Activated T-helper 17 cell treated with anti-CD3 and anti-CD28 coated beads, Interleukin-2, amount 50 U/mL, for 72 hours (primary cell): ENCODE data around the gene RPS6KA2. TPM values are rescaled to one million over a fixed set of nuclear protein-coding genes. Genes with fewer than 3 reads are reported as not detected.
A peak's percentile ranks its signal among the peaks of the same experiment; 100 is the strongest.

ENCODE experiments used
- ATAC-seq: fragments of 150-1000 bp; cut with Tn5 transposase; replicated peaks from 2 replicates; pipeline ENCODE4 v1.10.0; 2021; ENCODE audit warnings: mild to moderate bottlenecking, moderate library complexity
- H3K27ac Mint-ChIP-seq: one replicate; pipeline ENCODE4 v1.8.0; 2022; ENCODE audit warnings: mixed read lengths
- H3K27me3 Mint-ChIP-seq: one replicate; pipeline ENCODE4 v1.8.0; 2022; ENCODE audit warnings: mixed read lengths
- H3K36me3 Mint-ChIP-seq: one replicate; pipeline ENCODE4 v1.8.0; 2022; ENCODE audit warnings: low read depth, mild to moderate bottlenecking, mixed read lengths
- H3K4me1 Mint-ChIP-seq: one replicate; pipeline ENCODE4 v1.8.0; 2022; ENCODE audit warnings: mixed read lengths
- H3K4me3 Mint-ChIP-seq: one replicate; pipeline ENCODE4 v1.8.0; 2022; ENCODE audit warnings: mild to moderate bottlenecking, mixed read lengths
- H3K9me3 Mint-ChIP-seq: one replicate; pipeline ENCODE4 v1.8.0; 2022; ENCODE audit warnings: mixed read lengths
- total RNA-seq, 2 donors: library from RNA; stranded (reverse); gene quantifications; one replicate each; pipeline ENCODE4 v1.2.3, GENCODE V29; 2022

Gene RPS6KA2
- total RNA-seq, 2 donors from 2014 or later = 1.3 to 1.5 TPM

DNA sequence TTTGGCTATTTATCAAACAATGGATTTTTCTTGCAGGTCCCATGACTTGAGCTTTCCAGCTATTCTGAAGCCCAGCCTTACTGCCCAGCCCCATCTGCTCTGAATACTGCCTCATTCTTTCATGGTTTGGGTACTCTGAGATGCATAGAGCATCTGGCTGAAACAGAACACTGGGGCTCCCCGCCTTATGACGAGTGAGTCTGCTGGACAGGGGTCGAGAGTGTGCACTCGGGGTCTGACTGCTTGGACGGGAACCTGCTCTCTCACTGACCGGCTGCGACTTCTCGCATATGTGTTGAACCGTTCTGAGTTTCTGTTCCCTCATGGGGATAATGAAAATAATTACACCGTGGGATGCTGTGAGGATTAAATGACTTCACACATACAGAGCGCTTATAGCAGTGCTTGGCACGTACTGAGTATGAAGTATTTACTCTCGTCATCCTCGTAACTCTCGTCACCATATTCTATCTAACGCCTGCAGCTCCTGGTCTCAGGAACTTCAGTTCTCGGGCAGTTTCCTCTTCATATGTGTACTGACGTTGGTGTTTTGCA lies 184.8 kb downstream of the RPS6KA2 start:
- Mint-ChIP-seq H3K27me3 (no peaks in the 10 kb centered on the region), H3K9me3 (no peaks in the 10 kb centered on the region), H3K36me3 (no peaks in the 10 kb centered on the region), H3K27ac (no peak overlapping the region), H3K4me1 (no peaks in the 10 kb centered on the region), H3K4me3 (no peak overlapping the region)
- ATAC-seq = no peak

DNA sequence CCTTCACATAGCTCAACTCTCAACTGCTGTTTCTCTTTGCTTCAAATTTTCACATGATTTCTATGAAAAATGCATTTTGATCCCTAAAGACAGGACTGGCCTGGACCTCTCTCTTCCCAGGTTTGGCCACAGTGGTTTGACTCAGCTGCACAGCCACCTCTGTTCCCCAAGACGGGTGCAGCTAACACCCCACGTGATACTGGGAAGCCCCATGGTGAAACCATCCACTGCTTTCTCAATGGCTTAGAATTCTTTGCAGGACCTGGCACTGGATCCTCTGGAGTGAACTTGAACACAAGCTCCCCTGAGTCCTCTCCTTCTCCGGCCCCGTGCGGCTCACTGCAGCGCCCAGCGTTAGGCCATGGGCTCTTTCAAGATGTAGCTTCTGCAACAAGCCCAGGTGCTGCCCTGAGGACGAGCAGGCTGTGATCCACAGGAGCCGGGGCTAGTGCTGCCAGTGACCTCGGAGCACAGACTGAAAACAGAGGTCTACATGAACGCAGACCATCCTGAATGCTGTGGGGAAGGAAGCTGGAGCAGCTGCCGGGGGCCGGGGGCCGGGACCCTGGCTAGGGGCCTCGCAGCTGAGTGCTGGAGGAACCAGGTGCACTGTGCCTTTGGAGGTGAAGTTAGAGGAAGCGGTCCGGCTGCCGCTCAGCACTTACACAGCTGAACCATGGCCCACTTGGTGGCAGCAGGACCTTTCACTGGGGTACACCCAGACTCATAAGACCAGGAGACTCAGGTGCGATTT lies 185.5 kb downstream of the RPS6KA2 start:
- H3K36me3 Mint-ChIP-seq = no peaks in the 10 kb centered on the region
- H3K4me1 Mint-ChIP-seq = no peaks in the 10 kb centered on the region
- H3K27me3 Mint-ChIP-seq = no peaks in the 10 kb centered on the region
- H3K9me3 Mint-ChIP-seq = no peaks in the 10 kb centered on the region
- H3K4me3 Mint-ChIP-seq = no peak overlapping the region
- H3K27ac Mint-ChIP-seq = no peak overlapping the region
- ATAC-seq = no peak

DNA sequence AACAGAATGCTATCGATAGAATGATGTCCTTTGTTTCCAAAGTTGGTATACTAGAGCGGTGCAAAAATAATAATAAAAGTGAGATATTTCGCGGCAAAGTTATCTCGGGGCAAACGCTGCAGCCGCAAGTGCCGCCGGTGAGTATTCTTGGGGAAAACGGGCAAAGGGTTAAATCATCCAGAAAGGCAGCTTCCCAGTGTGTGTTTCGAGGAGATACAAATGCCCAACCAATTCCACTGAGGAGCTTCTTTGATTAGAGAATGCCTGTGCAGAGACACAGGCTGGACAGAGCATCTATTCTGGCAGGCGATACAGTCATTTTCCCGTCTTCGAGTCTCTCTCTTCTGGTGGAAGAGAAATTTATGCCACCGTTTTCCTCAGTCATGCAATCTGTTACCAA lies 186.3 kb downstream of the RPS6KA2 start:
- Mint-ChIP-seq H3K4me1 (peaks cover 5% of the 10 kb centered on the region), H3K4me3 (no peak overlapping the region), H3K27me3 (no peaks in the 10 kb centered on the region), H3K9me3 (no peaks in the 10 kb centered on the region), H3K36me3 (no peaks in the 10 kb centered on the region), H3K27ac (no peak overlapping the region)
- no peak for ATAC-seq

DNA sequence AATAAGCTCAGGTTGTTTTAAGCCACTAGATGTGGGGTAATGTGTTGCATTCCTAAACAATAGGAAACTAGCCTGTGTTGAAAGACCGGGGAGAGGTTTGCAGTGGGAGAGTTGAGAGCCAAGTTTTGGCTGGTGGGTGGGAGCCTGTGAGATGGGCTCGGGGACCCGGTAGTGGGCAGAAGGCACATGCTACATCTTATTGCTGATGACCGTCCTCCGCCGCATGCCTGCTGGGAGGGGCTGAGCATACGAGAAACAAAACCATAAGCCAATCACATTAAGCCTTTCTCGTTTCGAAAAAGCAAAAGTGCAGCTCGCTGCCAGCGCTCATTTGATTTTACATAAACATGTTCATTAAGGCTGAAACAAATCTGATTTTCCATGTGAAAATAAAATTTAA lies 186.9 kb downstream of the RPS6KA2 start:
- Mint-ChIP-seq H3K9me3 (no peaks in the 10 kb centered on the region), H3K36me3 (no peaks in the 10 kb centered on the region), H3K4me1 (peaks cover 5% of the 10 kb centered on the region), H3K27me3 (no peaks in the 10 kb centered on the region), H3K4me3 (no peak overlapping the region), H3K27ac (no peak overlapping the region)
- ATAC-seq = no peak

DNA sequence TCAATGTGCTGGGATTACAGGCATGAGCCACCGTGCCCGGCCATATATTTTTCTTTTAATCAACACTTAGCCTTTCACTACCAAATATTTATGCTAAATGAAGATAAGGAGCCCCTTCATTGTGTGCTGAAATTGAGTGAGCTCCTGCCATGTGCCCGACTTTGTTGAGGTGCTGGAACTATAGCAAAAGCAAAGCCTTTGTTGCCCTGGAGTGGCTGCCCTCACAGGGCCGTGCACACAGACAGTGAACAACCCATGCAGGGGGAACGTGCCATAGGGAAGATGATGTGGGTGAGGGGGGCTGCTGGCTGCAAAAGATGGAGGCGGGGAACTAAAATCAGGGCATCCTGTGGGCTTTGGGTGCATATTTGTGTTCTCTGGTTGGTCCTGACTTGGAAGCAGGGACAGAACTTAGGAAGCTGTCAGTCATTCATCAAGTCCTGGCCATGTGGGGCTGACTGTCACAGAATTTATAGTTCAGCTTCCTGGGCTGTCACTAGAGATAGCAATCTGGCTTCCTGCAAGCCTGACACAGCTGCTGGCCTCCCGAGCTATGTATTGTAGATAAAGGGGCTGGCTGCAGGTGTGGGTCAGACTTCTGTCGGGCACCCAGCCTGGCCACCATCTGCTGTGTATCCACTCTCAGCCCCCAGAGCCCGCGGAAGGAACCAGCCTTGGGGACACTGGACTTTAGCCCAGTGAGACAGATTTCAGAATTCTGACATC lies 187.5 kb downstream of the RPS6KA2 start:
- no peaks in the 10 kb centered on the region for H3K9me3 Mint-ChIP-seq
- H3K27ac Mint-ChIP-seq = no peak overlapping the region
- H3K4me1 Mint-ChIP-seq = peaks cover 5% of the 10 kb centered on the region
- H3K4me3 Mint-ChIP-seq = no peak overlapping the region
- H3K27me3 Mint-ChIP-seq = no peaks in the 10 kb centered on the region
- no peaks in the 10 kb centered on the region for H3K36me3 Mint-ChIP-seq
- no peak for ATAC-seq

DNA sequence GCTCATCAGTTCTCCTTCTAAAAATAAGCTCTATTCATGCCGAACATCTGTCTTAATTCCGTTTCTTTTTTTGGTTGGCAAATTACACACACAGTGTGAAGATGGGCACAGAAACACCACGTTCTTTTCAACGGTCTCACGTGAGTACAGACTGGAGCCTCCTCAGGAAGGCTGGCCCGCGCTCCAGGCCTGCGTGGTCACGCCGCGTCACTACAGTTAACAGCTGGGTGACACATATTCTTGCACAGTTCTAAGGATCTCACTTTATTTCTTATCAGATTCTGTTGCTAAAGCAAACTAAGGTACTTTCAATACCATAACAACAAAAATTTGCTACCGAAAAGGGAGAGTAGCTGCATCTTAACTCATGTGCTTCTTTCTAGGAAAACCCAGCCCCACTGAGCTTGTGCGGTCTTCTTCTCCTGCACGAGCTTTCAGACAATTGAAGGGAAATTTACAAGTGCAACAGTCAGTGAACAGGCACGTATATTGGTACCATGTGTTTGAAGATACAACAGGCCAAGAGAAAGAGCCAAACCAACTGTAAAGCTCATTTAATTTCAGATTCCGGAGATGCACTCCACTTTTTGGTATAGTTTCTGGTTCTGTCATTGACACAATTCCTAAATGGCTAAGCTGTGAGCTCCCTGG lies 188.7 kb downstream of the RPS6KA2 start:
- Mint-ChIP-seq H3K36me3 (no peaks in the 10 kb centered on the region), H3K27ac (no peak overlapping the region), H3K9me3 (no peaks in the 10 kb centered on the region), H3K4me3 (no peak overlapping the region), H3K4me1 (peaks cover 5% of the 10 kb centered on the region), H3K27me3 (no peaks in the 10 kb centered on the region)
- ATAC-seq = no peak

DNA sequence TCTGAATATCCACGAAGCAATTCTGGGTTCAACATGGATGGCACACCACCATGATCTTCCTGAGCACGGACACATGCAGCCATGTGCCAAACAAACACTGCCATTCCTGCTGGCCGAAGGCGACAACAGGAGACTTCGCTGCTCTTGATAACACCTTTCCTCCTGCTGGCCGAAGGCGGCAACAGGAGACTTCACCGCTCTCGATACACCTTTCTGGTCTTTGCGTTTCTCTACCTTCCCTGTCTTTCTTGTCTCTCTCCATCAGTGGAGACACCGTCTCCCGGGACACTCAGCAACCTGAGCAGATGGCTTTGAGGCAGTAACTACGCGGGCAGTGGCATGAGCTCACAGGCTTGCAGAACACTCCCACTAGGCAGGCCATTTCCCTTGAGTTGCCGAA lies 189.4 kb downstream of the RPS6KA2 start:
- H3K9me3 Mint-ChIP-seq = no peaks in the 10 kb centered on the region

DNA sequence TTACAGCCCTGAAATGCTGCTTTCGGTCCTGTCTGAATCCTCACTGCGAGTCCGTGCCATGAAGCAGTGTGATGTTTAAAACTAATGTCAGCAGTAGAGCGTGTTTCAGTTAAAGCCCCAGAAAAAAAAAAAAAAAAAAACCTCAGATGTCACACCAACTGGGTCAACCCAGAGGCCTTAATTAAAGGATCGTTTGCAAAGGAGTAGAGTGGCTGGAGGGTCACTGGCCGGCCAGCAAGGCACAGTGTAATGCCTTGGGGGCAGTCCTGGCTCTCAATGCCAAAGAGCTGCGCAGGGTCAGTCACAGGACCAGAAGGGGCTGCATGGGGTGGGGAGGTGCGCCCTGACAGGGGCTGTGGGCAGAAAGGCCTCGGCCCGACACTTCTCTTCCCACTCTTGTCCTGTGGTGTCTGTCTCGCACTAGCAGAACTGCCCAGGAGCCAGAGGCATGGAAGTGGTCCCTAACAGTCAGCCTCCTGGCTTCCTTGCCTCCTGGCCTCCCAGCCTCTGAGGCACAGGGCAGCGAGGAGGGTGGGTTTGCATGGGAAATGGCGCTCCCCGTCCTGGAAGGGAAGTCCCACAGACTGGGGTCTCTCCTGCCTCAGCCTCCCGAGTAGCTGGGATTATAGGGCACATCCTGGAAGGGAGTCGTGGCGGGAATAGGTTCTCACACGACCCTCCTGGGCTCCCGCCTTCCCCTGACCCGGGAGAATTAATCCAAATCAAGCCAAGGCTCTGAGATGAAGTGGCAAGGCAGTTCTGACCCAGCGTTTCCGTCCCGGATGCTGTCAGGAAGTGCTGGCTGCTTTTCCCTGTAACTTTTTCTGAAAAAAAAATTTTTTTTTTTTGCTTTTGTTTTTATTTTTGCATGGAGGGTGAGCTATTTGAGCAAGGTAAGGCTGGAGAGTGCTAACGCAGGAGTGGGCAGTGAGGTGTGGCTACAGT lies 190.6 kb downstream of the RPS6KA2 start:
- Mint-ChIP-seq H3K36me3 (no peaks in the 10 kb centered on the region), H3K9me3 (no peaks in the 10 kb centered on the region), H3K4me3 (no peak overlapping the region), H3K27ac (no peak overlapping the region), H3K27me3 (no peaks in the 10 kb centered on the region), H3K4me1 (peaks cover 5% of the 10 kb centered on the region)
- ATAC-seq = no peak

More for the DNA sequence above, 189.4 kb downstream of the RPS6KA2 start:
- Mint-ChIP-seq H3K4me1 (peaks cover 5% of the 10 kb centered on the region), H3K4me3 (no peak overlapping the region), H3K27ac (no peak overlapping the region), H3K36me3 (no peaks in the 10 kb centered on the region), H3K27me3 (no peaks in the 10 kb centered on the region)
- no peak for ATAC-seq

DNA sequence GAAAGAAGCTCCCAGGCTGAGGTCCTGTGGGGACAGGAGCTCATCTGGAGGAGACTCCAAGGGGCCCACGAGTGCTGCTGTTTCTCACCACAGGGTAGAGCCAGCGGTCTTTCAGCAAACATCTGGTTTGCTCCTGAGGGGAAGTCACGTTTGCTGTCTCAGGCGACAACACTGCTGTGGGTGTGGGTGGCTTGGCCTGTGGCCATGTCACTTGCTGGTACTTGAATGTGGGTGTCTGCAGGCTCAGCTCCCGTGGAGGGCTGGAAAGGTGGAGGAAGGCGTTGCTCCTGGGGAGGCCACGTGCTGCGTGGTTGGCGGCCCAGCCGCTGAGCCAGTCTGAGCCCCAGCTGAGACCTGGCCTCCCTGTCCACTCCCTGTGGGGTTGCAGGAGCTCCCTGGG lies 191.5 kb downstream of the RPS6KA2 start:
- peak; percentile 34 for ATAC-seq
- Mint-ChIP-seq H3K27ac (no peak overlapping the region), H3K36me3 (no peaks in the 10 kb centered on the region), H3K4me1 (peaks cover 5% of the 10 kb centered on the region), H3K4me3 (no peak overlapping the region), H3K9me3 (no peaks in the 10 kb centered on the region), H3K27me3 (no peaks in the 10 kb centered on the region)

DNA sequence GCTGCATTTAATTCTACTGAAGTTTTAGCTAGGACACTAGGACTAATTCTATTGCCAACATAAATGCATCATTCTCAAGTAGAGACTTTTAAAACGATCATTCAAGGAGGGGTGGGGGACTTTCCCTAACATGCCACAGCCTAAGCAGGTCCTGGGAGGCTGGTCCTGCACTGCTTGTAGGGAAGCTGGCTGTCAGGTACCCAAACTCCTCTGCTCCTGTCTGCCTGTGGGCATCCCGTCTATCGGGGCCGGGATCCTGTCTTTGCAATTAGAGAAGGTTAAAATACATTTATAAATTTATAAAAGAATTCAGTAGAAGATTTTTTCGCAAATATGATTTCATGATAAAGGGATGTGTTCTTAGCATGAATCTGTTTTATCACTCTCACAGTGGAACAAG lies 192.7 kb downstream of the RPS6KA2 start:
- no peak overlapping the region for H3K4me3 Mint-ChIP-seq
- no peaks in the 10 kb centered on the region for H3K9me3 Mint-ChIP-seq
- H3K27ac Mint-ChIP-seq = no peak overlapping the region
- no peak for ATAC-seq
- no peaks in the 10 kb centered on the region for H3K27me3 Mint-ChIP-seq
- H3K4me1 Mint-ChIP-seq = peaks cover 5% of the 10 kb centered on the region
- no peaks in the 10 kb centered on the region for H3K36me3 Mint-ChIP-seq

DNA sequence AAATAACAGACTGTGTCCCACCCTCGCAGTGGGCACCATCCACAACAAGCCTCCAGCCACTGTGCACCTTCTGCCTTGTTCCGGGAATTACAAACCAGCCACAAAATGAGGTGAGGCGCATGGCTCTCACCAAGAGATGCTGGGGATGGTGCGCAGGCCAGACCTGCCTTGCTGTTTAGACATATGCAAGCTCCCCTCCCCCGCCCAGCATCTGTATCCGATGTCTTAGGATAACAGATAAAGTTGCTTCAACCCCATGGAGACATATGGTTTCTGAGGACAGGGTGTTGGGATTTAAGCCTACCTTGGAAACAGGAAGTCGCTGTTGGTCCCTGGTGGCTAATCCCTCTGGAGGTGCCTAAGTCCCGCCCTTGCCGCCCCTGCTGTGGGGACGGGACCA lies 194.0 kb downstream of the RPS6KA2 start:
- Mint-ChIP-seq H3K27me3 (no peaks in the 10 kb centered on the region), H3K4me3 (no peak overlapping the region), H3K4me1 (peaks cover 5% of the 10 kb centered on the region), H3K9me3 (no peaks in the 10 kb centered on the region), H3K27ac (no peak overlapping the region), H3K36me3 (no peaks in the 10 kb centered on the region)
- no peak for ATAC-seq

DNA sequence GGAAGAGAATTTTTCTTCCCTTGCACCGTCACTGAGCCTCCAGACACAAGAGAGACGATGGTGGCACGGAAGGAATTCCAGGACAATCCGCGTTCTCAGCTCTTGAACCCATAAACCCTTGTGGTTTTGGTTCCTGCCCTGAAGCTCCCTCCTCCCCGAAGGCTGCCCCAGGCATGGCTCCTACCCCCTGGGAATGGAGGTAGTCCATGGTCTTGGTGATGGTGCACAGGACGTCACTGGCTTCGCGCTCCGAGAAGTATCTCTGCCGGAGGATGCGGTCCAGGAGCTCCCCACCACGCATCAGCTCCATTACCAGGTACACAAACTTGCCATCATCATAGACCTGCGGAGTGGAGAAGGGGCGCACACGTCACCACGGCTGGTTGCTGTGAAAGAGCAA lies 196.8 kb downstream of the RPS6KA2 start:
- Mint-ChIP-seq H3K27ac (no peak overlapping the region), H3K4me1 (no peaks in the 10 kb centered on the region), H3K9me3 (no peaks in the 10 kb centered on the region), H3K4me3 (no peak overlapping the region), H3K27me3 (no peaks in the 10 kb centered on the region), H3K36me3 (no peaks in the 10 kb centered on the region)
- ATAC-seq = no peak

DNA sequence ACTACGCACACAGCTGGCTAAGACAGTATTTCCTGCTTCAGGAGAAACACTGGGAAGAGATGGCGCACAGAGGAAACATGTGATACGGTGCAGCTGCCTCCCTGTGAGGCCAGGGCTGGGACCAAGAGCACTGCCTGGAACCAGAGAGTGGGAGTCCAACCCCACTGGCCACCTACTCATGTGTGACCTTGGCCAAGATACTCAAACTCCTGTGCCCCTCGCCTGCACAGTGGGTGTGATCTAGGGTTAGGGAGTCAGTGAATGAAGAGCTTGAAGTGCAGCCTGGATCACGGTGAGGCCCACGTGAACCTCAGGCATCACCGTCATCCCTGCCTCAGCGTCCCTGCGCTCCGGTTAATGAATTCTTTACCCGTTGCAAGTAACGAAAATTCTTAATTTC lies 202.6 kb downstream of the RPS6KA2 start:
- Mint-ChIP-seq H3K9me3 (no peaks in the 10 kb centered on the region), H3K27me3 (no peaks in the 10 kb centered on the region), H3K4me1 (peaks cover 18% of the 10 kb centered on the region), H3K36me3 (no peaks in the 10 kb centered on the region), H3K4me3 (no peak overlapping the region), H3K27ac (no peak overlapping the region)
- ATAC-seq = no peak

DNA sequence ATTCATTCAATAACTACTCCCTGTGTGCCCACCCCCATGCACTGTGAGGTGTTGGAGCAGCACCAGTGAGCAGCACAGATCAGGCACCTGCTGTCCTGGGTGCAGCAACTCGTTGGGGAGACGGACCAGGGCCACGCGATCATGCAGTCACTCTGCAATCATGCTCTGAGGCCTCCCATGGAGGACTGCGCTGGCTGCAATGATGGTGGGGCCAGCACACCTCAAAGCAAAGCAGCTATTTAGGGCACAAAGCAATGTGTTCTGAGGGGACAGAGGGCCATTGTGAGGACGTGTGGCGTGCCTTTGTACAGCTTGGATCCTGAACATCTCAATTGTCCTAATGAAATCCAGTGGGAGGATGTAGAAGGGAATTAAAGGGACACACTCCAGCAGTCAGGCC lies 203.3 kb downstream of the RPS6KA2 start:
- Mint-ChIP-seq H3K4me1 (peaks cover 25% of the 10 kb centered on the region), H3K36me3 (no peaks in the 10 kb centered on the region), H3K27me3 (no peaks in the 10 kb centered on the region), H3K9me3 (no peaks in the 10 kb centered on the region), H3K4me3 (no peak overlapping the region), H3K27ac (no peak overlapping the region)
- ATAC-seq = no peak
